HepG2 (cell line): ENCODE measurements around the gene PCSK5. TPM values are rescaled to one million over a fixed set of nuclear protein-coding genes. Genes with fewer than 3 reads are reported as not detected.

Source experiments
- ATAC-seq: fragments of 200-7000 bp; cut with Tn5 transposase; 3 replicates; pipeline ENCODE4 v1.9.1; 2020; ENCODE audit warnings: mild to moderate bottlenecking, moderate library complexity
- BruUV-seq: library from RNA; stranded (reverse); fragments of 400-500 nt; replicated peaks from 2 replicates; lab custom pipeline; 2021; lab: Mats Ljungman, UMichigan
- CTCF ChIA-PET: fragments of 300-600 bp; formaldehyde crosslinking; extraction: SDS; loops from one replicate; lab custom pipeline; 2021; ENCODE audit warnings: low total read pairs, inconsistent platforms, low intra/inter-chr PET ratio; lab: Yijun Ruan, JAX
- POLR2A ChIA-PET: fragments of 350-600 bp; sonication (Branson Sonifier 250); formaldehyde crosslinking; loops from one replicate; lab custom pipeline; 2020; ENCODE audit warnings: antibody characterized with exemption, inconsistent platforms; lab: Yijun Ruan, JAX
- DNase-seq: peaks from one replicate; pipeline ENCODE4 v3.0.0-alpha.2; 2015; ENCODE audit warnings: low spot score
- FAIRE-seq: peaks from 3 replicates; lab custom pipeline; 2011; peaks lifted over from hg19 to GRCh38; lab: Jason Lieb, UNC
- H2AFZ ChIP-seq: one replicate; pipeline ENCODE4 v1.6.1; 2011; ENCODE audit warnings: low read length, inconsistent platforms
- H3K27ac ChIP-seq: fragments of 300-600 bp; 3 replicates; pipeline ENCODE4 v1.8.0; 2011; ENCODE audit warnings: mixed run types, mild to moderate bottlenecking, mixed read lengths, low read length, inconsistent platforms; ENCODE audit not compliant: insufficient read depth; ENCODE audit errors: extremely low read length
- H3K27me3 ChIP-seq, 2 experiments: fragments of 200-600 bp in 1 of 2; 2 replicates in 1 of 2; 3 replicates in 1 of 2; pipeline versions ENCODE4 v1.6.0 to v1.8.0; 2011; ENCODE audit warnings: low read length in 2 of 2, mild to moderate bottlenecking in 2 of 2, moderate library complexity in 2 of 2, inconsistent platforms in 1 of 2; ENCODE audit not compliant: insufficient read depth in 2 of 2, control insufficient read depth in 1 of 2
- H3K36me3 ChIP-seq, 2 experiments: fragments of 200-600 bp in 1 of 2; replicated peaks in 1 of 2; 2 replicates in 1 of 2; 3 replicates in 1 of 2; pipeline versions ENCODE4 v1.5.1 to v1.8.0; 2011; ENCODE audit warnings: low read length in 2 of 2, inconsistent platforms in 1 of 2; ENCODE audit not compliant: insufficient read depth in 2 of 2, control insufficient read depth in 1 of 2
- H3K4me1 ChIP-seq: 2 replicates; pipeline ENCODE4 v1.5.1; 2012; ENCODE audit warnings: low read length, inconsistent platforms; ENCODE audit not compliant: insufficient read depth
- H3K4me2 ChIP-seq: 2 replicates; pipeline ENCODE4 v1.6.0; 2011; ENCODE audit warnings: low read depth, low read length, inconsistent platforms
- H3K4me3 ChIP-seq, 3 experiments: fragments of 200-600 bp in 1 of 3; sonication (generic), shearing (Covaris generic) in 1 of 3; replicated peaks in 1 of 3; 2 replicates each; pipeline ENCODE4 v1.5.1; 2011 to 2016; ENCODE audit warnings: low read length in 3 of 3, inconsistent platforms in 2 of 3, low read depth in 2 of 3, mild to moderate bottlenecking in 2 of 3, control low read depth in 1 of 3, mixed read lengths in 1 of 3; ENCODE audit not compliant: insufficient read depth in 1 of 3
- H3K79me2 ChIP-seq: one replicate; pipeline ENCODE4 v1.6.1; 2011; ENCODE audit warnings: low read length, inconsistent platforms; ENCODE audit not compliant: insufficient read depth
- H3K9ac ChIP-seq: 2 replicates; pipeline ENCODE4 v1.6.0; 2011; ENCODE audit warnings: mild to moderate bottlenecking, low read depth, low read length, inconsistent platforms; ENCODE audit not compliant: insufficient read depth
- H3K9me3 ChIP-seq: 2 replicates; pipeline ENCODE4 v1.5.1; 2012; ENCODE audit warnings: mild to moderate bottlenecking, low read length
- H4K20me1 ChIP-seq: 2 replicates; pipeline ENCODE4 v1.6.0; 2011; ENCODE audit warnings: inconsistent platforms, mild to moderate bottlenecking, low read length, moderate library complexity; ENCODE audit not compliant: insufficient read depth
- ARNT2 ChIP-seq: sonication (generic); formaldehyde crosslinking; IDR thresholded peaks from 2 replicates; pipeline ENCODE4 v1.8.0; 2022; ENCODE audit warnings: mild to moderate bottlenecking, low read depth, missing genetic modification reagents, moderate library complexity
- BHLHE40 ChIP-seq: IDR thresholded peaks from 2 replicates; pipeline ENCODE4 v1.6.1; 2011; ENCODE audit warnings: low read length, improper control_type of control experiment
- HOXA7 ChIP-seq: sonication (generic); formaldehyde crosslinking; IDR thresholded peaks from 2 replicates; pipeline ENCODE4 v1.8.1; 2022; ENCODE audit warnings: mild to moderate bottlenecking, missing genetic modification reagents, moderate library complexity
- MZF1 ChIP-seq: sonication (generic); formaldehyde crosslinking; IDR thresholded peaks from 2 replicates; pipeline ENCODE4 v1.8.1; 2023; ENCODE audit warnings: mild to moderate bottlenecking, missing genetic modification reagents, borderline replicate concordance
- WGBS: methylation state at CpG from one replicate; pipeline ENCODE4 v1.1.6; 2017; ENCODE audit warnings: low lambda C conversion rate; 5-methylcytosine and 5-hydroxymethylcytosine counted together
- in situ Hi-C: cut with HindIII; loops from 2 replicates; pipeline ENCODE4 v1.10.0; 2017; ENCODE audit warnings: low pct_unique_long_range_greater_than_20kb; ENCODE audit not compliant: extremely low pct_ligation_motif_present
- intact Hi-C: fragments of 100-400 bp; cut with micrococcal nuclease; formaldehyde crosslinking; loops from one replicate; pipeline ENCODE4 v1.10.0; 2022; ENCODE audit not compliant: unreplicated experiment
- polyA plus RNA-seq, 8 experiments: library from polyadenylated mRNA; depleted of rRNA in 3 of 8; stranded (reverse) in 7 of 8; unstranded in 1 of 8; fragments of >200 nt; fragmentation: Illumina TruSeq in 4 of 8; extraction: Trizol in 4 of 8; gene quantifications; 2 replicates each; pipeline versions ENCODE4 v1.2.1 to v1.2.3, GENCODE V29; 2011 to 2016; ENCODE audit warnings: low read depth in 4 of 8, missing spikeins in 1 of 8, mixed read lengths in 1 of 8; ENCODE audit not compliant: insufficient read depth in 1 of 8
- total RNA-seq, 5 experiments: library from RNA; depleted of rRNA; stranded (reverse); fragments of >200 nt; fragmentation: Illumina TruSeq; extraction: Trizol; gene quantifications; 2 replicates each; pipeline ENCODE4 v1.2.3, GENCODE V29; 2016; ENCODE audit warnings: low read depth in 1 of 5
- TF ChIP-seq, protein P1 (sequence below): sonication (generic); formaldehyde crosslinking; IDR thresholded peaks from 2 replicates; pipeline ENCODE4 v1.4.0; 2020; ENCODE audit warnings: low read depth, missing genetic modification reagents

The PCSK5 gene
- total and polyA plus RNA-seq, 2 of the 13 experiments (the other 11 are each of a cell fraction or from before 2014, with no cell fraction given), result 0.55 to 0.66 TPM

DNA sequence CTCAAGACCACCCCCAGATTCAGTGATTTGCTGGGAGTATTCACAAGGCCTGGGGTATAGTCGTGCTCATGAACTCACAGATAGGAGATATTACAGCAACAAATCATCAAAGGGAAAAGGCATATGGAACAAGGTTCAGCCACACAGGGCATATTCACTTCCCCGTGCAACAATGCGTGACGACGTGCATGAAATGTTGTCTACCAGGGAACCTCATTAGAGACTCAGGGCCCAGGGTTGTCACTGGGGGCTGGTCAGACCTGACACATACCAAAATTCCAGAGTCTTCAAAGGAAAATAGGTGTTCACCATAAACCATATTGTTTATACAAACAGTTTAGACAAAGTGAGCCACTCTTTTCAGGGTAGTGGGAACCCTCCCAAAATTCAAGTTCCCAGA, 291.3 kb downstream of the PCSK5 start:
- DNase-seq, result no peak
- H3K36me3 ChIP-seq, result no peaks in the 10 kb centered on the region
- no peak for FAIRE-seq
- BruUV-seq, result no TSS peak
- POLR2A ChIA-PET, result no interaction called here
- no peak for ATAC-seq
- H2AFZ ChIP-seq, result no peak overlapping the region
- intact Hi-C loops (no loop called here), in situ Hi-C loops (no loop called here)
- no peaks in the 10 kb centered on the region for H4K20me1 ChIP-seq
- no peak overlapping the region for H3K4me2 ChIP-seq
- H3K27me3 ChIP-seq, result no peaks in the 10 kb centered on the region
- no peak overlapping the region for H3K4me3 ChIP-seq
- no peak overlapping the region for H3K27ac ChIP-seq
- CTCF ChIA-PET, result no interaction called here
- WGBS, result 64% methylated on average over 5 of the region's 5 CpGs
- TF ChIP-seq BHLHE40 (no peak), MZF1 (CRISPR knock-in tag) (no peak), HOXA7 (CRISPR knock-in tag) (no peak), ARNT2 (CRISPR knock-in tag) (no peak)
- TF ChIP-seq, protein P1, sequence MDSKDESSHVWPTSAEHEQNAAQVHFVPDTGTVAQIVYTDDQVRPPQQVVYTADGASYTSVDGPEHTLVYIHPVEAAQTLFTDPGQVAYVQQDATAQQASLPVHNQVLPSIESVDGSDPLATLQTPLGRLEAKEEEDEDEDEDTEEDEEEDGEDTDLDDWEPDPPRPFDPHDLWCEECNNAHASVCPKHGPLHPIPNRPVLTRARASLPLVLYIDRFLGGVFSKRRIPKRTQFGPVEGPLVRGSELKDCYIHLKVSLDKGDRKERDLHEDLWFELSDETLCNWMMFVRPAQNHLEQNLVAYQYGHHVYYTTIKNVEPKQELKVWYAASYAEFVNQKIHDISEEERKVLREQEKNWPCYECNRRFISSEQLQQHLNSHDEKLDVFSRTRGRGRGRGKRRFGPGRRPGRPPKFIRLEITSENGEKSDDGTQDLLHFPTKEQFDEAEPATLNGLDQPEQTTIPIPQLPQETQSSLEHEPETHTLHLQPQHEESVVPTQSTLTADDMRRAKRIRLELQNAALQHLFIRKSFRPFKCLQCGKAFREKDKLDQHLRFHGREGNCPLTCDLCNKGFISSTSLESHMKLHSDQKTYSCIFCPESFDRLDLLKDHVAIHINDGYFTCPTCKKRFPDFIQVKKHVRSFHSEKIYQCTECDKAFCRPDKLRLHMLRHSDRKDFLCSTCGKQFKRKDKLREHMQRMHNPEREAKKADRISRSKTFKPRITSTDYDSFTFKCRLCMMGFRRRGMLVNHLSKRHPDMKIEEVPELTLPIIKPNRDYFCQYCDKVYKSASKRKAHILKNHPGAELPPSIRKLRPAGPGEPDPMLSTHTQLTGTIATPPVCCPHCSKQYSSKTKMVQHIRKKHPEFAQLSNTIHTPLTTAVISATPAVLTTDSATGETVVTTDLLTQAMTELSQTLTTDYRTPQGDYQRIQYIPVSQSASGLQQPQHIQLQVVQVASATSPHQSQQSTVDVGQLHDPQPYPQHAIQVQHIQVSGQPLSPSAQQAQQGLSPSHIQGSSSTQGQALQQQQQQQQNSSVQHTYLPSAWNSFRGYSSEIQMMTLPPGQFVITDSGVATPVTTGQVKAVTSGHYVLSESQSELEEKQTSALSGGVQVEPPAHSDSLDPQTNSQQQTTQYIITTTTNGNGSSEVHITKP (CRISPR knock-in tag), result no peak
- no peak overlapping the region for H3K9ac ChIP-seq
- no peaks in the 10 kb centered on the region for H3K4me1 ChIP-seq
- no peaks in the 10 kb centered on the region for H3K79me2 ChIP-seq
- no peaks in the 10 kb centered on the region for H3K9me3 ChIP-seq
